ENCODE results near the gene FAM83C. TPM values are rescaled to one million over a fixed set of nuclear protein-coding genes. Genes with fewer than 3 reads are reported as not detected.

The FAM83C gene
- total RNA-seq, 1 experiment from 2014 or later = not detected

DNA sequence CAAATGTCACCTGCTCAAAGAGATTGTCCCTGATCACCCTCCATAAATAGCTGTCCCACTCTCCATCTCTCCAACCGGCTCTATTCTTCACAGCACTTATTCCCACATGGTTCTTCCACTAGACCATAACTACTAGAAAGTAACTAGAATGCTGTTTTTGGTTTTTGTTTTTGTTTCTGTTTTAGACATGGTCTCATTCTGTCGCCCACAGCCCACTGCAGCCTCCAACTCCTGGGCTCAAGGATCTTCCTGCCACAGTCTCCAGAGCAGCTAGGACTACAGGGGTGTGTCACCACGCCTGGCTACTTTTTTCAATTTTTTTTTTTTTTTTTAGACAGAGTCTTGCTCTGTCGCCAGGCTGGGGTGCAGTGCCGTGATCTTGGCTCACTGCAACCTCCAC, 53.5 kb downstream of the FAM83C start:
- intact Hi-C loops (cut with micrococcal nuclease; ENCODE audit: unreplicated experiment) = no loop called here
- DNase-seq (ENCODE audit: low spot score) = no peak
- no peaks in the 10 kb centered on the region for H3K36me3 ChIP-seq (ENCODE audit: insufficient read depth, low read length, poor library complexity, severe bottlenecking)
- POLR2A ChIA-PET (ENCODE audit: low non-redundant PET) = no interaction called here
- no peaks in the 10 kb centered on the region for H3K9me3 ChIP-seq (ENCODE audit: low read depth, low read length, poor library complexity, severe bottlenecking)
- TF ChIP-seq, protein P1, sequence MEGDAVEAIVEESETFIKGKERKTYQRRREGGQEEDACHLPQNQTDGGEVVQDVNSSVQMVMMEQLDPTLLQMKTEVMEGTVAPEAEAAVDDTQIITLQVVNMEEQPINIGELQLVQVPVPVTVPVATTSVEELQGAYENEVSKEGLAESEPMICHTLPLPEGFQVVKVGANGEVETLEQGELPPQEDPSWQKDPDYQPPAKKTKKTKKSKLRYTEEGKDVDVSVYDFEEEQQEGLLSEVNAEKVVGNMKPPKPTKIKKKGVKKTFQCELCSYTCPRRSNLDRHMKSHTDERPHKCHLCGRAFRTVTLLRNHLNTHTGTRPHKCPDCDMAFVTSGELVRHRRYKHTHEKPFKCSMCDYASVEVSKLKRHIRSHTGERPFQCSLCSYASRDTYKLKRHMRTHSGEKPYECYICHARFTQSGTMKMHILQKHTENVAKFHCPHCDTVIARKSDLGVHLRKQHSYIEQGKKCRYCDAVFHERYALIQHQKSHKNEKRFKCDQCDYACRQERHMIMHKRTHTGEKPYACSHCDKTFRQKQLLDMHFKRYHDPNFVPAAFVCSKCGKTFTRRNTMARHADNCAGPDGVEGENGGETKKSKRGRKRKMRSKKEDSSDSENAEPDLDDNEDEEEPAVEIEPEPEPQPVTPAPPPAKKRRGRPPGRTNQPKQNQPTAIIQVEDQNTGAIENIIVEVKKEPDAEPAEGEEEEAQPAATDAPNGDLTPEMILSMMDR (conservative IDR thresholded peaks at IDR 0.05; ENCODE audit: low read depth, low read length) = no peak
- TF ChIP-seq EZH2 (IDR thresholded peaks at IDR 0.05; ENCODE audit: borderline replicate concordance, low read depth, low read length, poor library complexity, severe bottlenecking) = no peak
- CTCF ChIA-PET = no interaction called here
- H3K27ac ChIP-seq (ENCODE audit: low read depth, low read length, poor library complexity, severe bottlenecking) = no peak overlapping the region
- peaks cover 5% of the 10 kb centered on the region for H3K27me3 ChIP-seq (replicated peaks; ENCODE audit: insufficient read depth, low read depth, low read length, poor library complexity)
- H3K4me1 ChIP-seq (ENCODE audit: insufficient read depth, low read length, poor library complexity, severe bottlenecking) = no peaks in the 10 kb centered on the region
- no TSS peak for BruUV-seq (replicated peaks)
- H3K4me3 ChIP-seq (ENCODE audit: low read depth, low read length, poor library complexity, severe bottlenecking) = no peak overlapping the region

GRCh38 chr20:35238170-35238569, 54.1 kb downstream of the FAM83C start:
- Histone ChIP-seq H3K36me3 (ENCODE audit: insufficient read depth, low read length, poor library complexity, severe bottlenecking) (no peaks in the 10 kb centered on the region), H3K4me1 (ENCODE audit: insufficient read depth, low read length, poor library complexity, severe bottlenecking) (no peaks in the 10 kb centered on the region), H3K4me3 (ENCODE audit: low read depth, low read length, poor library complexity, severe bottlenecking) (no peak overlapping the region), H3K27me3 (replicated peaks; ENCODE audit: insufficient read depth, low read depth, low read length, poor library complexity) (peaks cover 5% of the 10 kb centered on the region), H3K27ac (ENCODE audit: low read depth, low read length, poor library complexity, severe bottlenecking) (no peak overlapping the region), H3K9me3 (ENCODE audit: low read depth, low read length, poor library complexity, severe bottlenecking) (no peaks in the 10 kb centered on the region)
- DNase-seq (ENCODE audit: low spot score) = no peak
- ChIA-PET CTCF (no interaction called here), POLR2A (ENCODE audit: low non-redundant PET) (no interaction called here)
- intact Hi-C loops (cut with micrococcal nuclease; ENCODE audit: unreplicated experiment) = no loop called here
- BruUV-seq (replicated peaks) = no TSS peak
- no peak for TF ChIP-seq EZH2 (IDR thresholded peaks at IDR 0.05; ENCODE audit: borderline replicate concordance, low read depth, low read length, poor library complexity, severe bottlenecking)
- TF ChIP-seq, protein P1 (conservative IDR thresholded peaks at IDR 0.05; ENCODE audit: low read depth, low read length) = no peak

- H3K36me3 ChIP-seq (ENCODE audit: insufficient read depth, low read length, poor library complexity, severe bottlenecking) = no peaks in the 10 kb centered on the region
- BruUV-seq (replicated peaks) = no TSS peak
- no peak overlapping the region for H3K4me3 ChIP-seq (ENCODE audit: low read depth, low read length, poor library complexity, severe bottlenecking)
- H3K9me3 ChIP-seq (ENCODE audit: low read depth, low read length, poor library complexity, severe bottlenecking) = no peaks in the 10 kb centered on the region
- intact Hi-C loops (cut with micrococcal nuclease; ENCODE audit: unreplicated experiment) = no loop called here
- POLR2A ChIA-PET (ENCODE audit: low non-redundant PET) = no interaction called here
- TF ChIP-seq EZH2 (IDR thresholded peaks at IDR 0.05; ENCODE audit: borderline replicate concordance, low read depth, low read length, poor library complexity, severe bottlenecking) = no peak
- TF ChIP-seq, protein P1 (conservative IDR thresholded peaks at IDR 0.05; ENCODE audit: low read depth, low read length) = no peak
- CTCF ChIA-PET = no interaction called here
- H3K4me1 ChIP-seq (ENCODE audit: insufficient read depth, low read length, poor library complexity, severe bottlenecking) = no peaks in the 10 kb centered on the region
- no peak overlapping the region for H3K27ac ChIP-seq (ENCODE audit: low read depth, low read length, poor library complexity, severe bottlenecking)
- DNase-seq (ENCODE audit: low spot score) = no peak
- H3K27me3 ChIP-seq (replicated peaks; ENCODE audit: insufficient read depth, low read depth, low read length, poor library complexity) = peaks cover 5% of the 10 kb centered on the region
These were observed 54.7 kb downstream of the FAM83C start for GRCh38 chr20:35237486-35237885.

Data from A673 (cell line).